ENCODE data around the gene OR10A7.

DNA sequence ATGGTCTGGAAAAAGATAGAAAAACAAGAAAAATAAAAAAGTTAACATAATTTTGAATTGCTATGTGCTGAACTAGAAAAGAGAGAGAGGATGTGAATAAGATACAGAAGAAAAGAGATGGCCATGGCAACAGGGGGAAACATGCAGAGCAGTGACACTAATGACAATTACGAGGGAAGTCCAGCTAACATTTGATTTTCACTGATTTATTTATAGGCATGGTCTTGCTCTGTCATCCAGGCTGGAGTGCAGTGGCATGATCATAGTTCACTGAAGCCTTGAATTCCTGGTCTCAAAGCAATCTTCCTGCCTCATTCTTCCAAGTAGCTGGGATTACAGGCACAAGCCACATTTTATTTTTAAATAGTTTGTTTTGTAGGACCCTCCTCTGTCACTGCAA, 25.3 kb downstream of the OR10A7 start:
- TF ChIP-seq, protein P1, sequence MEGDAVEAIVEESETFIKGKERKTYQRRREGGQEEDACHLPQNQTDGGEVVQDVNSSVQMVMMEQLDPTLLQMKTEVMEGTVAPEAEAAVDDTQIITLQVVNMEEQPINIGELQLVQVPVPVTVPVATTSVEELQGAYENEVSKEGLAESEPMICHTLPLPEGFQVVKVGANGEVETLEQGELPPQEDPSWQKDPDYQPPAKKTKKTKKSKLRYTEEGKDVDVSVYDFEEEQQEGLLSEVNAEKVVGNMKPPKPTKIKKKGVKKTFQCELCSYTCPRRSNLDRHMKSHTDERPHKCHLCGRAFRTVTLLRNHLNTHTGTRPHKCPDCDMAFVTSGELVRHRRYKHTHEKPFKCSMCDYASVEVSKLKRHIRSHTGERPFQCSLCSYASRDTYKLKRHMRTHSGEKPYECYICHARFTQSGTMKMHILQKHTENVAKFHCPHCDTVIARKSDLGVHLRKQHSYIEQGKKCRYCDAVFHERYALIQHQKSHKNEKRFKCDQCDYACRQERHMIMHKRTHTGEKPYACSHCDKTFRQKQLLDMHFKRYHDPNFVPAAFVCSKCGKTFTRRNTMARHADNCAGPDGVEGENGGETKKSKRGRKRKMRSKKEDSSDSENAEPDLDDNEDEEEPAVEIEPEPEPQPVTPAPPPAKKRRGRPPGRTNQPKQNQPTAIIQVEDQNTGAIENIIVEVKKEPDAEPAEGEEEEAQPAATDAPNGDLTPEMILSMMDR (IDR thresholded peaks at IDR 0.05; ENCODE audit: poor library complexity): no peak
- TF ChIP-seq EZH2phosphoT487 (IDR thresholded peaks at IDR 0.05; ENCODE audit: low read depth, severe bottlenecking, unreplicated experiment) (no peak), EZH2 (IDR thresholded peaks at IDR 0.05; ENCODE audit: borderline replicate concordance) (no peak)

Measured in hepatocyte (in vitro differentiated cells).